Measurements from ENCODE around the gene LIMS1.

- TF ChIP-seq POLR2AphosphoS5 (IDR thresholded peaks at IDR 0.05): no peak
- TF ChIP-seq POLR2A (IDR thresholded peaks at IDR 0.05): no peak
- TF ChIP-seq CTCF (IDR thresholded peaks at IDR 0.05): no peak
- TF ChIP-seq EP300 (IDR thresholded peaks at IDR 0.05): no peak
Observed at GRCh38 chr2:108691447-108691846, 157.2 kb downstream of the LIMS1 start.
